Measurements from ENCODE around the gene ADAM12.

Gene ADAM12

DNA sequence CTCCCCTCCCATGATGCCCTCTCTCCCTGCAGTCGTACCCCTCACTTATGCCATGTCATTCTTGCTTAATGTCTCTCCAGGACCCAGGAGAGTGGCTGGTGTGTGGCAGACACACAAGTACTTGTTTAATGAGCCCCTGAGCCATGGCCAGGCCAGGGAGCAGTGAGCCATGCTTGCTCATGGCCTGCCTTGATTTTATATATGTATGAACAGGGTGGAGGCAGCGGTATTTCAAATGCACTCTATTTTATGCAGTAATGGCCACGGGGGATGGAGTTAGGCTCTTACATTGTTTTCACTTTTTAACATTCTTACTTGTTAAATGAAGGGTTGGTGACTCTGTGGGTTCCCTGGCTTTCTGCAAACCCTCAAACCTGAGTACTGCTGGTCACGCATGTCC, 347.2 kb downstream of the ADAM12 start:
- no peak for DNase-seq

DNA sequence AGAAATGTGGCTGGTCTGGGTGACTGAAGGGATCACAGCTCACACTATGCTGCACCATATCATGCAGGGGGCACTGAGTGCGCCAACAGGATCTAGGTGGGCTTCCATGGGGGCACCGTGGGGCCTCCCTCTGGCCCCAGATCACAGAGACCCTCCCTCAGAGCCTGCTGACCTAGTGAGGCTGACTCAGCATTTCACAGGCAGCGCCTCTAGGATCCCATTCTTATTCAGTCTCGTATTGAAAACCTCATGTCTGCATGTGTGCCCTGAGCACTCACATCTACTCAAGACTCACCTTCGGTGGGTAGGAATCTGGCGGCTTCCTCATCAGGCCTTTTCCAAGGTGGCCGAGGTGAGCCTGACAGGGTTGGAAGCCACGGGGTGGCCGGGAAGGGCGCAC, 350.3 kb downstream of the ADAM12 start:
- no peak for DNase-seq

DNA sequence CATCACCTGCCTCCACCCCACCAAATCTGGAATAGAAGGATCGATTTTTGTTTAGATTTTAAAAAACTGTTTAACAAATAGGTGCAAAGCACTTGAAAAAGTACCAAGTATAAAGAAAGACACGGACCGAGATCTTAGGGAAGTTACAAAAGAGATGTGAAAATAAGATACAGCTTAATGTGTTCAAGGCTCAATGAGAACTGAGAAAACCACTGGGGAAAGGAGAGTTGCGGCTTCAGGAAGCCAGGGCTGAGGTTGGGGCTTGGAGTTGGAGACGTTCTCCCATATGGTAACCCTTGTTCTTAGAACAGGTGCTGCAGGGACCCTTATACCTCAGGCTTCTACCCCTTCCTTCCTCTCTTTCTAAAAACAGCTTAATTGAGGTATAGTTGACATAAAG, 351.8 kb downstream of the ADAM12 start:
- DNase-seq: no peak

DNA sequence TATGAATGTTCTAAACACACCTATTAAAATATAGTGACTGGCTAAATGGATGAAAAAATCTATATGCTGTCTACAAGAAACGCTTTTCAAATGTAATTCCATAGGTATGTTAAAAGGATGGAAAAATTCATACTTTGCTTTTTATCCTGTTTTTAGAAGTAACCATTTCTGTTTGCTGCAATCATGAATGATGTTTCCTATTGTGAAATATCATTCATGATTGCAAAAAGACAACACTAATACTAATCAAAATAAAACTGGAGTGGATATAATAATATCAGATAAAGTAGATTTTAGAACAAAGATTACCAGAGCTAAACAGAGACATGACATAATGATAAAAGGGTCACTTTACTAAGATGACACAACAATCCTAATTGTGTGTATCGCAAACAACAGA, 353.7 kb downstream of the ADAM12 start:
- no peak for DNase-seq

DNA sequence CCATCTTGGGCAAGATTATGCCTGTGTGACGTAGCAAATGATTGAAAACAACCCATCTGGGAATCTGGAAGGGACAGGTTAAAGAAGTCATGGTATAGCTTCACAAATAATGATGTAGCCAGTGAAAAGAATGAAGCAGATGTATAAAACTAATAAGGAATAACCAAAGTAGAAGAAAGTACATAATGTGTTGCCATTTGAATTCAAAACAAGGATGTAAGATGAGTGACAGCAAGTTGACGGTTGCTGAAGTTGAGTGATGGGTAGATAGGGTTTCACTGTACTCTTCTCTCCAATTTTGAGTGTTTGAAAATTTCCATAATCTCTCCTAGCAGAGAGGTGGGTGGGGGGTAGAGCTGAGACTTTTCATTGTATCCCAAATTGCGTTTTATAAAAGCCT, 358.3 kb downstream of the ADAM12 start:
- DNase-seq: no peak

DNA sequence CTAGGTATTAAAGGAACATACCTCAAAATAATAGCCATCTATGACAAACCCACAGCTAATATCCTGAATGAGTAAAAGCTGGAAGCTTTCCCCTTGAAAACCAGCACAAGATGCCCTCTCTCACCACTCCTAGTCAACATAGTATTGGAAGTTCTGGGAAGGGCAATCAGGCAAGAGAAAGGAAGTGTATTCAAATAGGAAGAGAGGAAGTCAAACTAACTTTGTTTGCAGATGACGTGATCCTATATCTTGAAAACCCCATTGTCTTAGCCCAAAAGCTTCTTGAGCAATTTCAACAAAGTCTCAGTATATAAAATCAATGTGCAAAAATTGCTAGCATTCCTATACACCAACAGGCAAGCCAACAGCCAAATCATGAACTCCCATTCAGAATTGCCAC, 360.6 kb downstream of the ADAM12 start:
- no peak for DNase-seq

DNA sequence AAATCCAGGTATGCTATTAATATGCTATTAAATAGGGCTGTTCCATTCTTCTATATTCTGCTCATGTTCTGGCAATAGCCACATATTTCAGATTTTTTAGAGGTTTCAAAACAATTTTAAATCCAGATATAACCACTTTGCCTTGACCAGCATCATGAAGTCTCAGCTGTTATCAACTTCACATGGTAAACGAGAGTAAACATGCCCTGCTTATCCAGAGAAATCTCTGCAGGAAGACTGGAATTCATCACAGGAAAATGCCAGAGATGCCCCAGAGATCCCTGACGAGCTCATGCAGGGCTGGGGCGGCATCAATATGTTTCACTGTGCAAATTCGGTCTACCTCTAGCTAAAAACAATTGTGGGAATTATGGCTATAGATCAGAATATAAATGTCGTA, 365.4 kb downstream of the ADAM12 start:
- DNase-seq: no peak

DNA sequence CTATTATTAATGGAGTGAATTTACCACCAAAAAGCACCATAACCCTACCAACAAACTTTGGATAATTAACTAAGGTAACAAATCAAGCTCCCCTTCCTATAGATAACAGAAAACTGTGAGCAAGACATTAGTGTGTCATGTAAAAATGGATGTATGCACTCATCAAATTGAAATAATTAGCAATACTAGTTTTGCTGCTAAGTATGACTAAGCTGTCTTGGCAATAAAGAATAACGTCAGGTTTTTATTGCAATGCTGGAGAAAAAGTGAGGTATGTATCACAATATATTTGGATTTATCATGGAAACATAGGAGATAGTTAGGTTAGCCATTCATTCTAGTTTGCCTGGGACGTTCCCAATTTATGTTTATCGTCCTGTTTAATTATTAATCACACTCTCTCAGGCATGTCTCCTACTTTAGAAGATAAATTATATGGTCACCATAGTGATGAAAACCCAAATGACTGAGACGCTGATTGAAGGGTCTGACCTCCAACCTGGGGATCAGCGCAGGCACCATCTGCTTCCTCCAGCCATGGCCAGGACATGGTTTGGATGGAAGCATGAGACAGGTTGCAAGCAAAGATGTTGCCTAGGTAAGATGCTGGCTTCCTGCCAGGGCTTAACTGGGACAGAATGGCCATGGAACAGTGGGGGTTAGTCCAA, 366.3 kb downstream of the ADAM12 start:
- no peak for DNase-seq

DNA sequence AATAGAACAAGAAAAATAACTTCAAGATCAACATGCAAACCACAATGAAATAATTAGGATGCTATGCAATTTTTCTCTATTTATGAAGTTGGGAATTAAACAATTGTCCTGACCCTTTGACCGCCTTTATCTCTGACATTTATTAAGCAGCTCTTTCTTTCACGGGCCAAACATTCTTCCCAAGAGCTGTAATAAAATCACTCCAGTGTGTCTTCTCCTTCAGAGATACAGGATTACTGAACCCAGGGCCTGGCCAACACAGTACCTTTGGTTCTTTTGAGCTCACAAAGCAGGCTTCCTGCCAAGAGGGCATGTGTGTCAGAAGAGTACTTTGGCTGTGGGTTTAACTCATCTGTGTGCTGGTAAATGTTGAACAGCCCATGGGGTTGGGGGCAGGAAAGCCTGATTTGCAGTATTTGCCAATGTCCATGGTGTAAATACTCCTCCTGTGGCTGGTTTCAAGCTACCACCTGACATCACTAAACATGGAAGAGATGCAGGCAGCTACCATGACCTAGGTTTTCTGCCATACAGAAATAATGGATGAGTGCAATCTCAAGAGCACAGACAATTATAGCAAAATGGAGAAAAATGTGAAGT, 370.2 kb downstream of the ADAM12 start:
- no peak for DNase-seq

DNA sequence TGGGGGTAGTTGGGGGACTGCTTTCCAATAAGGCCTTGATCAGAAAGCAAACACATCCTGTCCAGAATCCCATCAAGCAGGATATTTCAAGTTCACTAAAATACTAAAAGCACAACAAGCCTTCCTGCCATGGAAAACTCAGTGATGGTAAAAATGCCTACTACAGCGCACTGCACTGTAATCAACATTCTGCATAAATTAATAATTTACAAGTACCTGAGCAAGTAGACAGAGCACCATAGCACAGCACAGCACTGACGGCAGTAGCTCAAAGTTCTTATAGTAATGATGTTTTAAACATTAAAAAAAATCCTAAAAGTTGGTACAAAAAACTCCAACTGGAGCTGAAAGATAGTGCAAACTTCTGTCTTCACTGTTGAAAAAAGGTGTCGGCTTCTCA, 371.4 kb downstream of the ADAM12 start:
- no peak for DNase-seq

DNA sequence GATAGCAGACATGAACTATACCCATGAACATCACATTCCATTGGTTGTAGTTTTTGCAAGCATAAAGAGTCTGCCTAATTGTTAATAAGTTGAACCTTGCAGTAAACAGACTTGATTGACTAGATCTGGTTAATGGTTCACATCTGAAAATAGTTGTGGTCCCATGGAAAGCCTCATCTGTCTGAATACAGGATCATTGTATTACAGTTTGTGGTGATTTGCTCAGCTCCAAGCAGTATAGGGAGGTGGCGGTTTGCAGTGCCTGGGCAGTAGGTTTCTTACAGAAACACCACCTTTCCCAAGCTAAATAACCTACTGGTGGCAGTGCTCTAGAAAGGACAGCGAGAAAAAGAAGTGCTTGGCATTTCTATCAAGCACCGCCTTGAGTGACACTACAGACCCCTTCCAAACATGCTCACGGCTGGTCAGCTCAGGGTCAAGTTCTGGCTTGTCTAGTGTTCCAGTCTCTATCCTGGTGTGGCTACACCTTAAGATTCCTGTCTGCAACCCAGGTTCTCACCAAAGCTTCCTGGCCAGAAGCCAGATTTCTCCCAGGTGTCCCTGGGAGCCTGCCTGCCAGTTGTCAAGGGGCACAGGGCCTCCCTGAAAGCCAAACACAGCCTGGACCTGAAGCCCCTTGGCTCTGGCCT, 372.0 kb downstream of the ADAM12 start:
- no peak for DNase-seq

DNA sequence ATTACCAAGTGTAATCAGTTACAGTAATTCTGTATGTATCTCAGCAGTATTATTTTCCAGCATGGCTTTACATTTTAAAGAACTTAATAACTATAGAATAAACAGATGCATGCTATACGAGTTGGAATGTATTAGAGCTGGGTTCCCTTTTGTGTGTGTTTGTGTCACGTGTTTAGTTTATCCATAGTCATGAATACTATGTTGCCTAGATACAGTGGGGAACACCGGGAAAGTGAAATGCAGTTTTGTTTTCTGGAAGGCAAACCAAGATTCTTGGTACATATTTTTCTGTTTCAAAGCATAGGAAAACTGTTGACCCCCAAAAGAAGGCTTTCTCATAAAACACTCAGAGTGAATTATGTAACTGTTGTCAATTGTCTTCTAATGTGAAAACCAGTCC, 372.9 kb downstream of the ADAM12 start:
- DNase-seq: no peak

DNA sequence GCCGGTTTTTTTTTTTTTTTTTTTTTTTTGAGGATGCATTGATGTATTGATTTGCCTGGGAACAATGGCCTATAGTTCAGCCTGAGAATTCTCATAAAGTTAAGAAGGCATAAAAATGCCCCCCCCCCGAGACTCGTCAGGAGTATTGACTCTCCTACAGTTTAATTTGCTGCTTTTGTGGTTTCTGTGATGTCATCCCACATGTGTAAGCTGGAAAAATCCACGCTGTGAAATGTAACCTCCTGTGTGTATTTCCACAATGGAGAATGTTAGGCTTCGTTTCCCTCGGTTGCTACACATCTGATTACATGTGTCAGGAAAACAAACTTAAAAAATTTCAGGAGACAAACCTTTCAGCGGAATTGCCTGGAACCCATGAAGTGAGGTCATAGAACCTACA, 374.0 kb downstream of the ADAM12 start:
- DNase-seq: no peak

DNA sequence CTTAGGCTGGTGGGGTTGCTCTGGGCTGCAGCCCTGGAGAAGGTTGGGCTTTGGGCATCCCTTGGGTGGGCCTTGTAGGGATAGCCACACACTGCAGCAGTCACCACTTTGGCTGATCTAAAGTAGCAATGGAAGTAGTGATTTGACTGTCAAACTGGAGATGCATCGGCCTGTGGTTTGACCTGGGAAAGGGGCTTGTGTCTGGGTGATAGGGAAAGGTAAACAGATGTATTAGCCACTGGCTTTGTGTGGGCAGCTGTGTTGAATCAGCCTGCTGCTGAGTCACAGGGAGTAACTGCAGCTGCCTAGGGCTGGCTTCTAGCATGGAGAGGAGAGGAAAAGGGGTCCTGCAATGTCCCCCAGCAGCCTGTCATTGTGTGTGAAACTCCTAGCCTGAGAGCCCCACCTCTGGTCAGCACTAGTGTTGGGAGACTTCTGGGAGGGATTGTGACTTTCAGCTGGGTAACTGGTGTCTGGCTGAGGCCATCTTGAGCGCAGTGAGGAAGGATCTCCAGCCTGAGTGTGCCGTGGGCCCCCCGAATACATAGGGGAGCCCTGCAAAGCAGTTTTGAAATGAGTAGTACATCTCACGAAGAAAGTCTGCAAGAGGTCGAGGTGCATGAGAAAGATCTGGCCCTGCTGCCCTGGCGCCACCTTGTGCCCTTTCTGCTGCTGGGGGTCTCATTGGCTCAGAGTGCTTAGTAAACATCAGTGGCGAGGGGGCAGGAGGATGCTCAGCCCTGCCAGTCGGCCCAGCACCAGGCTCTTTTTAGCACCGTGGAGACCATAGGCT, 374.6 kb downstream of the ADAM12 start:
- DNase-seq: no peak

DNA sequence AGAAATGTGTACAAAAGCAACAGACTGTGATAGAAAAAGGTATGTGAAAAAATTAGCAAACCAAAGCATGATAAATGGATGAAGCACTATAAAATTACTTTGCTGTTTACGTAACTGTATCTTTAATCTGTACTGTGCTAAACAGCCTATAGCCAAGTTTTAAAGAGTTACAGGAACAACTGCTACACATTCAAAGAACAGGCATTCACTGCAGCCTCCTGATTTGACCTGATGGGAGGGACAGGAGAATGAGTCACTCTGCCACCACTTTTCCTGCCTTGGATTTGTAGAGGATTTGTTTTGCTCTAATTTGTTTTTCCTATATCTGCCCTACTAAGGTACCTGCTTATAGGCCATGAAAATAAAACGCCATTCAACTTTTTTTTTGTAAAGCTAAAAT, 375.8 kb downstream of the ADAM12 start:
- DNase-seq: no peak

DNA sequence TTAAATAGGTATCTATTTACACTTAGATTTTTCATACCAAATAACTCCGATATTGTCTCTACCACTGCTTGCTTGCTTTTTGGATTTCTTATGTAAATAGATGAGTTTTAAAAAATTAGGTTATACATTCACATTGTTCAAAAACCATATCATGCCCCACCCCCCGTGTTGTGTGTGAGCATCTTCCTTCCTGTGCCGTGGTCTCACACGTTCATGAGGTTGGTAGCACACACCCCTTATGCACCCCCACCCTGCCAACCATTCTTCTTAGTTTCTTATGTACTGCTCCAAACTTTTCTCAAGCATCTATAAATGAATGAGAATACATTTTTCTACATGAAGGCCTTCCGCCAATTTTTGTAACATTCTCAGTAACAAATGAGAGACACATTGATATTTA, 376.3 kb downstream of the ADAM12 start:
- DNase-seq: no peak

DNA sequence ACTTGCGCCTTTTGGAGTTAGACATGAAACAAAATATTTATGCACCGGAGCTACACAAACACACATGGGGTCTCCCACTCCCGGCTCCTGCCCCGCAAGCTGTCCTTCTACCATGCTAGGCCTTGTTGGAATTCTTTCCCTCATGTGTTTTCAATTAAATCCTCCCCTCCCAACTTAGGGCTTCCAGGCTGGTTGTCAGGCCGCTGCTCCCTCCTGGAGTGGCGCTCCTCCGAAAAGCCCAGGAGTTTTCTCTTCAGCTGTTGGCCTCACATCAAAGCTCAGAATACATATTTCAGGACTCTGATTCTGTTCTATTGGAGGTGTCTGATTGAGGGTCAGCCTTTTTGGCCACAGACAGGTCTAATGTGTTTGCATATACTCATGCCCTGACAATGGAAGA, 378.6 kb downstream of the ADAM12 start:
- no peak for DNase-seq

DNA sequence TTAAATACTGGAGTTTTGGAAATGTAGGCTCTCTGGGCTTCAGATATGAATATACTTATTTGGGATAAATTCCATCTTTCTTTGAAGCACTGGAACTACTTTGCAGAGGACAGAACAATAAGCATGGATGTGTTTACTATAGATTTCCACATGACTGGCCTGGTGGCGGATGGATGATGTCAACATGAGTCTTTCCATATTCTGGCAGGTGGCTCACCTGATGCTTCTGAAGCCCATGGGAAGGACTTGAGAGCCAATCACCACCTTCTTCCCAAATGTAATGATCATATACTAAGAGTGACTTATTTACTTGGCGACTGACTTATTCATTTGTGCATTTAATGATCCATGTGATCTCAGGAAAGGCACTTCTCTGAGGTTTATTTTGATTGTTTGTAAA, 381.4 kb downstream of the ADAM12 start:
- DNase-seq: no peak

DNA sequence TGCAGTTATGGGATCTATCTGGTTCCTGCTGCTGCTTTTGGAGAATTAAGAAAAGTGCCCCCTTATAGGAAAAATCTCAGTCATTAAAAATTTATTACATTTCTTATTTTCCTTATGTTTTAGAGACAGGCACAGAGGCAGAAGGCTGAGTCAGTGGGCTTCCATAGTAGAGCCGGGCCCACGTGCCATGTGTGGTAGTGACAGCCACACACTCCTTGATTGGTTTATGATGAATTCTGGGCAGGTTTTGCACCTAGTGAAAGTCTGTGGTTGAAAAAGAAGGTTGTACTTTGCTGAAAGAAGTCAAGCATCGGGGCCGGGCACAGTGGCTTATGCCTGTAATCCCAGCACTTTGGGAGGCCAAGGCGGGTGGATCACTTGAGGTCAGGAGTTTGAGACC, 382.0 kb downstream of the ADAM12 start:
- DNase-seq: no peak

DNA sequence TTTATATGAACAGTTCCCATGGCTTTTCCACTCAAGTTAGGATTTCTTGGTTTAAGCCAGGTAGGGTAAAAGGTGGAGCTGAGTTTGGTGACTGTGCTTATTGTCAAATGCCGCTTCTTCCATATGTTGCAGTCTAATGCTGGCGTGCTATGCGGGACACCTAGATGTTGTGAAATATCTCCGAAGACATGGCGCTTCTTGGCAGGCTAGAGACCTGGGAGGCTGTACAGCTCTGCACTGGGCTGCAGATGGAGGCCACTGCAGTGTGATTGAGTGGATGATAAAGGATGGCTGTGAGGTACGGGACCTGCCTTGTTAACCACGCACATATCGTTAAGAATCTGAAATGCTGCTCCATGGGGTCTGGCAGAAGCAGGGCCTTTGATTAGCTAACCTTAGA, 383.5 kb downstream of the ADAM12 start:
- no peak for DNase-seq

DNA sequence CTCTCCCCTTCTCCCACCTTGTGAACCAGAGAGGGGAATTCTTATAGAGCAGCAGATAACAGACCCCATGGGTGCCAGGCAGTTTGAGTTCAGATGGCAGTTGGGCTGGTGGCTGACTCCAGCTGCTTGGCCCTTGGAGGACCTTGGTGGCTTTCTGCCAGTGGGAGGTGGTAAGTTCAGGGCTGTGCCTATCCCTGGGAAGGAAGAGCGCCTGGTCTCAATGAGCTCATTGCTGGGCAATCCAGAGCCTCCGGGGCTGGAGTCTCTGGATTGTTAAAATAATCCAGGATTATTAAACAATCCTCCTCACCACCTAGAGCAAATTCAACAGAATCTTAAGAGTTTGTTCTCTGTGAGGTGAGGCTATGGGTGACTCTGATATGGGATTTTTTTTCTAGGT, 386.7 kb downstream of the ADAM12 start:
- DNase-seq: no peak

DNA sequence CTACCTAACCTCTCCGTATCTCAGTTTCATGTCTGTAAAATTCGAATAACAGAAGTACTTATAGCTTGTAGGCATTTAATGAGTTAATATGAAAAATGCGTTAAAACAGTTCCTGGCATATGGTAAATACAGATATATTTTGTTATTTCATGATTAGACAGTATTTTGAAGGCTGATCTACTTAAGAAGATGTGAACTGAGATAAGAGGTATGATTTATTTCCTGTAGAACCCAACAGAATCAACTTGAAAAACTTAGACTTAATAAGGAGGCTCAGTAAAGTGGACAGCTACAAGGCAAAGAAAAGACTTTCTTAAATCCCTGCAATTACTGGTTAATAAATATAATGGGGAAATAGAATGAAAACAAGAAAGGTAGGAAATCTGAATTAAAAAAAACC, 388.6 kb downstream of the ADAM12 start:
- no peak for DNase-seq

DNA sequence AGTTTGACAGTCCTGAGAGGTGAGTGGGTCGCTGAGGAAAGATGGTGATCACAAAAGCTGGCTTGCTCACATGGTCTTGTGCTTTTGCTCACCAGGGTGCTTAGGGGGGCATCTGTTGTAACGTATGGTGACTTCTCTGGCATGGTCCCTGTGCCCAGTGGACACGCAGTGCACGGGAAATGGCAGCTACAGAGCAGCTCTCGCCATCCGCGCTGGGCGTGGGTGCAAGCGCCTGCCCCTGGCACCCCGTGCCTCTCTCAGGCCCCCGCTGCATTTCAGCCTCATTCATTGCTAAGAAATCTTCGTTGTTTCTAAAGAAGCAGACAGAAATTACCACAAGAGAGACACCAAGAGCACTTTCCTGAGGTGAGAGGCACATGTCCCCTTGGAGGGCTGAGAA, 390.7 kb downstream of the ADAM12 start:
- no peak for DNase-seq

DNA sequence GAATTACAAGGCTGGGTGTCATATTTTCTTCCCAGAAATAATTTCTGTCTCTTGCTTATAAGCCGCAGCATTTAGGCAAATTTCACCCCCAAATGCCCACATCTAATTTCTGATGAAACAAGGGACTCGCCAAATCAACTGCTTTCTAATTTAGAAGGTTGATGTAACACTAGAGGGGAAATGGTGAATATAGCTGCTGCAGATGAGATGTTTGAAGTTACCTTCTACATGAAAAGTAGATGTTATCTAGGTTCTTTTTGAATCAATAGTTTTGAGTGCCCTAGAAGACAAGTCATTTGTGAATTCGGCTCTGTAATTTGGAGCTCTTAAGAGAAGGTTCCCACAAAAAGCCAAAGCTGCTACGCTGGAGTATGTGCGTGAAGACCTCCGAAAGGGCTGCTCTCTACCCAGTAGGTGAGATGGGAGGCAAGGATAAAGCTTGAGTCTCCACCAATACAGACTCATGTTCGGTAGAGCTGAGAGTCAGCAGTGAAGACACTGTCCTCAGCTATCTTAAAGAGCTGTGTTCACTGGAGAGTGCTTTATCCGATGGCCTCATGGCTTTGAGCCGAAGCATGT, 392.5 kb downstream of the ADAM12 start:
- DNase-seq: no peak
